Gastrocnemius medialis (tissue), 4 donors: ENCODE results near the gene INO80B.

Experiments used
- POLR2A ChIP-seq, 2 donors: fragments of 450-650 bp; IDR thresholded peaks; one replicate each; pipeline ENCODE4 v1.6.1; 2017; ENCODE audit warnings: antibody characterized with exemption in 2 of 2, mild to moderate bottlenecking in 2 of 2, moderate library complexity in 2 of 2
- TF ChIP-seq, protein P1 (sequence below), 5 experiments: fragments of 450-650 bp in 3 of 5; fragments of 200-600 bp in 2 of 5; sonication (generic) in 2 of 5; IDR thresholded peaks in 4 of 5; conservative IDR thresholded peaks in 1 of 5; 1 replicate in 4 of 5; 2 replicates in 1 of 5; pipeline ENCODE4 v1.5.1; 2016 to 2019; ENCODE audit warnings: antibody characterized with exemption in 5 of 5, mild to moderate bottlenecking in 3 of 5, moderate library complexity in 3 of 5

DNA sequence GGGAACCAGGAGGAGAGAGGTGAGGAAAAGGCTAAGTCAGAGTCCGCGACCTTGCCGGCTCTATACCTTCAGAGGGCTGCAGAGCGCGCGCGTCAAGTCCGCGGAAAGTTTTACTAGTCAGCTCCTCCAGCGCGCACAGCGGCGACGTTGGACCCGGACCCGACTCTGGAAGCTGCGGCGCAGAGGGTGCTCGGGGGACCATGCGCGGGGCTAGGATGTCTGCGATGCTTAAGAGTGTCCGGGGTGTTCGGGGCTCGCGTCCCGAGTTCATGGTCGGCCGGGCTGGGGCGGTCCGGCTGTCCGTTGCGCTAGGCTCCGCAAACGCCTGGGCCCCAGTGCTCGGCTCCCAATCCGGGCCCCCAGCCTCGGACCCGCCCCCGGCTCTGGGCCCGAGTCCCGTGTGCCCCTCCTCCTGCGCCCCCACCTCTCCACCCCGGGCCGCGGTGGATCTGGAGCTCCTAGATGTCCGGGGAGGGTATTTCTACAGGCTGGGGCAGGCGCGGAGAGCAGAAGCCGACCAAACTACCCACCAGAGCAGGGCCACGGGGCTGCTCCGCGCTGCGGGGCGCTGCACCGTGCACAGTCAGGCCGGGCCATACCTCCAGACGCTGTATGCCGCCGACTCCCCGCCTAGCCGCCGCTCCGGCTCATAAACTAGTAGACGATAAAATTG is 44.5 kb downstream of the INO80B start, which contains the start of gene LBX2:
- TF ChIP-seq, protein P1, sequence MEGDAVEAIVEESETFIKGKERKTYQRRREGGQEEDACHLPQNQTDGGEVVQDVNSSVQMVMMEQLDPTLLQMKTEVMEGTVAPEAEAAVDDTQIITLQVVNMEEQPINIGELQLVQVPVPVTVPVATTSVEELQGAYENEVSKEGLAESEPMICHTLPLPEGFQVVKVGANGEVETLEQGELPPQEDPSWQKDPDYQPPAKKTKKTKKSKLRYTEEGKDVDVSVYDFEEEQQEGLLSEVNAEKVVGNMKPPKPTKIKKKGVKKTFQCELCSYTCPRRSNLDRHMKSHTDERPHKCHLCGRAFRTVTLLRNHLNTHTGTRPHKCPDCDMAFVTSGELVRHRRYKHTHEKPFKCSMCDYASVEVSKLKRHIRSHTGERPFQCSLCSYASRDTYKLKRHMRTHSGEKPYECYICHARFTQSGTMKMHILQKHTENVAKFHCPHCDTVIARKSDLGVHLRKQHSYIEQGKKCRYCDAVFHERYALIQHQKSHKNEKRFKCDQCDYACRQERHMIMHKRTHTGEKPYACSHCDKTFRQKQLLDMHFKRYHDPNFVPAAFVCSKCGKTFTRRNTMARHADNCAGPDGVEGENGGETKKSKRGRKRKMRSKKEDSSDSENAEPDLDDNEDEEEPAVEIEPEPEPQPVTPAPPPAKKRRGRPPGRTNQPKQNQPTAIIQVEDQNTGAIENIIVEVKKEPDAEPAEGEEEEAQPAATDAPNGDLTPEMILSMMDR (IDR thresholded peaks at IDR 0.05 in 4 of 5, conservative IDR thresholded peaks at IDR 0.05 in 1 of 5) = no peak
- TF ChIP-seq POLR2A (IDR thresholded peaks at IDR 0.05) = no peak
